ENCODE measurements around the gene ELOB.
"Not testable (repeated sequence)": the region's sequence is repeated elsewhere in the genome, so short reads cannot be mapped to it uniquely, and the experiment has no call there.

The ELOB gene

GRCh38 chr16:2743007-2743810 is 33.9 kb downstream of the ELOB start:
- DNase-seq, result no peak

GRCh38 chr16:2742323-2743006 is 34.6 kb downstream of the ELOB start:
- DNase-seq, result no peak

- DNase-seq, result no peak
These were observed 35.9 kb downstream of the ELOB start for GRCh38 chr16:2741168-2741567.

GRCh38 chr16:2740476-2740875 is 36.6 kb downstream of the ELOB start:
- no peak for DNase-seq

GRCh38 chr16:2739625-2740430 is 37.3 kb downstream of the ELOB start:
- DNase-seq, result no peak

- DNase-seq, result no peak
These were observed 38.5 kb downstream of the ELOB start for GRCh38 chr16:2738615-2739014.

GRCh38 chr16:2737895-2738418 is 39.1 kb downstream of the ELOB start:
- no peak for DNase-seq

GRCh38 chr16:2737238-2737605 is 39.9 kb downstream of the ELOB start:
- no peak for DNase-seq

GRCh38 chr16:2736476-2737237 is 40.4 kb downstream of the ELOB start:
- no peak for DNase-seq

- no peak for DNase-seq
These were observed 42.1 kb downstream of the ELOB start for GRCh38 chr16:2734844-2735515.

- no peak for DNase-seq
These were observed 49.0 kb downstream of the ELOB start for GRCh38 chr16:2728034-2728433.

GRCh38 chr16:2726923-2727322 is 50.2 kb downstream of the ELOB start:
- no peak for DNase-seq

GRCh38 chr16:2724816-2725348 is 52.2 kb downstream of the ELOB start:
- DNase-seq, result no peak

GRCh38 chr16:2724088-2724676 is 52.9 kb downstream of the ELOB start:
- no peak for DNase-seq

GRCh38 chr16:2721634-2722173 is 55.4 kb downstream of the ELOB start:
- DNase-seq, result not testable (repeated sequence)

All from CD4-positive, alpha-beta T cell treated with Interleukin-4 for 4 hours (primary cell).